ENCODE measurements around the gene TUSC2. TPM values are rescaled to one million over a fixed set of nuclear protein-coding genes. Genes with fewer than 3 reads are reported as not detected.

TUSC2 gene
- total RNA-seq, 1 experiment from 2014 or later: 26.8 TPM

Other genes starting within 250 kb of the TUSC2 start
- gene RBM5, start 239.3 kb downstream of the TUSC2 start, total RNA-seq (2014; rRNA removed; shearing (Covaris generic)): 81.7 and 108 TPM in 2 replicates
- 1.5 and 1.9 TPM in 2 replicates for gene SEMA3F, start 172.9 kb downstream of the TUSC2 start, total RNA-seq (2014; rRNA removed; shearing (Covaris generic))
- gene GNAT1, start 136.6 kb downstream of the TUSC2 start, total RNA-seq (2014; rRNA removed; shearing (Covaris generic)): not detected in 2 replicates
- not detected in 2 replicates for gene SLC38A3, start 123.0 kb downstream of the TUSC2 start, total RNA-seq (2014; rRNA removed; shearing (Covaris generic))
- gene GNAI2, start 92.0 kb downstream of the TUSC2 start, total RNA-seq (2014; rRNA removed; shearing (Covaris generic)): 302 and 305 TPM in 2 replicates
- gene SEMA3B, start 59.1 kb downstream of the TUSC2 start, total RNA-seq (2014; rRNA removed; shearing (Covaris generic)): 3.1 and 5.6 TPM in 2 replicates
- not detected in 2 replicates for gene LSMEM2, start 49.1 kb downstream of the TUSC2 start, total RNA-seq (2014; rRNA removed; shearing (Covaris generic))
- 97.9 and 116 TPM in 2 replicates for gene IFRD2, start 35.8 kb downstream of the TUSC2 start, total RNA-seq (2014; rRNA removed; shearing (Covaris generic))
- 11.5 and 12.0 TPM in 2 replicates for gene HYAL3, start 28.8 kb downstream of the TUSC2 start, total RNA-seq (2014; rRNA removed; shearing (Covaris generic))
- 14.6 and 16.1 TPM in 2 replicates for gene NAA80, start 28.8 kb downstream of the TUSC2 start, total RNA-seq (2014; rRNA removed; shearing (Covaris generic))
- gene HYAL1, start 24.6 kb downstream of the TUSC2 start, total RNA-seq (2014; rRNA removed; shearing (Covaris generic)): 0.29 and 0.72 TPM in 2 replicates
- 42.2 and 52.3 TPM in 2 replicates for gene HYAL2, start 5.5 kb downstream of the TUSC2 start, total RNA-seq (2014; rRNA removed; shearing (Covaris generic))
- gene RASSF1, start 12.6 kb upstream of the TUSC2 start, total RNA-seq (2014; rRNA removed; shearing (Covaris generic)): 51.7 and 77.8 TPM in 2 replicates
- gene ZMYND10, start 17.5 kb upstream of the TUSC2 start, total RNA-seq (2014; rRNA removed; shearing (Covaris generic)): 2.9 and 5.2 TPM in 2 replicates
- 26.2 and 35.7 TPM in 2 replicates for gene NPRL2, start 22.6 kb upstream of the TUSC2 start, total RNA-seq (2014; rRNA removed; shearing (Covaris generic))
- 39.7 and 49.1 TPM in 2 replicates for gene CYB561D2, start 22.6 kb upstream of the TUSC2 start, total RNA-seq (2014; rRNA removed; shearing (Covaris generic))
- gene TMEM115, start 31.3 kb upstream of the TUSC2 start, total RNA-seq (2014; rRNA removed; shearing (Covaris generic)): 42.5 and 45.4 TPM in 2 replicates
- under 0.01 TPM in 1 of 2 replicates, not detected in the other for gene CACNA2D2, start 175.4 kb upstream of the TUSC2 start, total RNA-seq (2014; rRNA removed; shearing (Covaris generic))
- gene C3orf18, start 239.5 kb upstream of the TUSC2 start, total RNA-seq (2014; rRNA removed; shearing (Covaris generic)): 15.5 and 16.0 TPM in 2 replicates
- gene HEMK1, start 241.3 kb upstream of the TUSC2 start, total RNA-seq (2014; rRNA removed; shearing (Covaris generic)): 8.8 and 12.8 TPM in 2 replicates